HCT116 (cell line): ENCODE data around the gene ZNF99.

Source experiments
- EGR1 ChIP-seq: IDR thresholded peaks from 2 replicates; pipeline ENCODE4 v1.6.1; 2012; ENCODE audit warnings: low read depth
- ELF1 ChIP-seq: IDR thresholded peaks from 2 replicates; pipeline ENCODE4 v1.6.1; 2012; ENCODE audit warnings: low read depth, borderline replicate concordance
- RAD21 ChIP-seq: IDR thresholded peaks from 2 replicates; pipeline ENCODE4 v1.6.1; 2012; ENCODE audit warnings: low read depth, mild to moderate bottlenecking
- SP1 ChIP-seq: IDR thresholded peaks from 2 replicates; pipeline ENCODE4 v1.6.1; 2012; ENCODE audit warnings: low read depth
- ZFX ChIP-seq: fragments of 450-650 bp; IDR thresholded peaks from 2 replicates; pipeline ENCODE4 v1.6.1; 2017
- ZNF274 ChIP-seq: fragments of 200-500 bp; sonication (Bioruptor generic); IDR thresholded peaks from 2 replicates; pipeline ENCODE4 v1.6.1; 2014; ENCODE audit warnings: mild to moderate bottlenecking, low read depth, low read length, inconsistent platforms
- TF ChIP-seq, protein P1 (sequence below), 3 experiments: fragments of 200-600 bp in 1 of 3; sonication (generic) in 1 of 3; IDR thresholded peaks in 2 of 3; conservative IDR thresholded peaks in 1 of 3; 2 replicates each; pipeline ENCODE4 v1.5.1; 2012 to 2017; ENCODE audit warnings: low read depth in 2 of 3, low read length in 2 of 3, antibody characterized with exemption in 1 of 3, borderline replicate concordance in 1 of 3, control low read depth in 1 of 3, mild to moderate bottlenecking in 1 of 3, mixed read lengths in 1 of 3, mixed run types in 1 of 3, moderate library complexity in 1 of 3; ENCODE audit not compliant: insufficient read depth in 1 of 3

DNA sequence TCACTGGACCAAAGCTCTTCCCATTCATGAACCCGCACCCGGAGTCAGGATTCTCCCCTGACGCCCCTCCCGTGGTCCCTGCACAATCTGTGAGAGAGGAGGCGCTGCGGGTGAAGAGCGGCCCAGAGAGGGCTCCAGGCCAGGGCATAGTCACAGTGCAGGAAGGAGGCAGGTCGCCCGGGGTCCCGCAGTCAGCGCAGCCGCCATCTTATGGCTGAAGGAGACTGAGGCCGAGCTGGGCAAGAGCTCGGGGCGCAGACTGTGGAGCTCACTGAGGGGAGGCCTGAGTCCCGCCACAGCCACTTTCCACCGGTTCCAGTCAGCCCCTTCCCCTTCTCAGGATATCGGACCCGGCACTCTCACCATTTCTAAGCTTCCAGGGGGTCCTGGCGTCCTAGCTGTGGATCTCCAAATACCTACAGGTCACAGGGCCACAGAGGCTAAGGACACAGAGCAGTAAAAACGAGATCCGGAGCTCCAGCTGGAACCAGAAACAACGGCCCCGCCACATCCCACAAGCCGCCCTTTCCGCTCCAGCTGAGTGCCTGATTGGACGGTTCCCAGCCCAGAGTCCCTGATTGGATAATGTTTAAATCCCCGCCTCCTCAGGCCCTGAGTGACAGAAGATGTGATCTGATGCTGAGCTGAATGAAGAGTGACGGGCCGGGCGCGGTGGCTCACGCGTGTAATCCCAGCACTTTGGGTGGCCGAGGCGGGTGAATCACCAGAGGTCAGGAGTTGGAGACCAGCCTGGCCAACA is at the start of gene ZNF99:
- TF ChIP-seq, protein P1, sequence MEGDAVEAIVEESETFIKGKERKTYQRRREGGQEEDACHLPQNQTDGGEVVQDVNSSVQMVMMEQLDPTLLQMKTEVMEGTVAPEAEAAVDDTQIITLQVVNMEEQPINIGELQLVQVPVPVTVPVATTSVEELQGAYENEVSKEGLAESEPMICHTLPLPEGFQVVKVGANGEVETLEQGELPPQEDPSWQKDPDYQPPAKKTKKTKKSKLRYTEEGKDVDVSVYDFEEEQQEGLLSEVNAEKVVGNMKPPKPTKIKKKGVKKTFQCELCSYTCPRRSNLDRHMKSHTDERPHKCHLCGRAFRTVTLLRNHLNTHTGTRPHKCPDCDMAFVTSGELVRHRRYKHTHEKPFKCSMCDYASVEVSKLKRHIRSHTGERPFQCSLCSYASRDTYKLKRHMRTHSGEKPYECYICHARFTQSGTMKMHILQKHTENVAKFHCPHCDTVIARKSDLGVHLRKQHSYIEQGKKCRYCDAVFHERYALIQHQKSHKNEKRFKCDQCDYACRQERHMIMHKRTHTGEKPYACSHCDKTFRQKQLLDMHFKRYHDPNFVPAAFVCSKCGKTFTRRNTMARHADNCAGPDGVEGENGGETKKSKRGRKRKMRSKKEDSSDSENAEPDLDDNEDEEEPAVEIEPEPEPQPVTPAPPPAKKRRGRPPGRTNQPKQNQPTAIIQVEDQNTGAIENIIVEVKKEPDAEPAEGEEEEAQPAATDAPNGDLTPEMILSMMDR (IDR thresholded peaks at IDR 0.05 in 2 of 3, conservative IDR thresholded peaks at IDR 0.05 in 1 of 3; ENCODE audit: borderline replicate concordance in 1 of 3, insufficient read depth in 1 of 3, low read depth in 2 of 3, low read length in 2 of 3), result no peak
- no peak for TF ChIP-seq ZNF274
- TF ChIP-seq ZFX, result no peak
- no peak for TF ChIP-seq RAD21
- TF ChIP-seq SP1, result no peak
- no peak for TF ChIP-seq ELF1
- TF ChIP-seq EGR1, result no peak
